Measurements from ENCODE around the gene ITPR3.

ITPR3 gene

GRCh38 chr6:33723371-33724085 is 102.4 kb downstream of the ITPR3 start:
- no peak for DNase-seq

GRCh38 chr6:33724102-33725023 is 103.2 kb downstream of the ITPR3 start:
- DNase-seq: no peak

GRCh38 chr6:33725222-33725621 is 104.1 kb downstream of the ITPR3 start:
- DNase-seq: no peak

GRCh38 chr6:33725891-33726673 is 105.0 kb downstream of the ITPR3 start:
- DNase-seq: no peak

GRCh38 chr6:33726696-33727095 is 105.6 kb downstream of the ITPR3 start:
- DNase-seq: no peak

- no peak for DNase-seq
Observed at GRCh38 chr6:33727126-33727525, 106.0 kb downstream of the ITPR3 start.

- DNase-seq: no peak
Observed at GRCh38 chr6:33727932-33728331, 106.8 kb downstream of the ITPR3 start.

GRCh38 chr6:33728438-33728837 is 107.3 kb downstream of the ITPR3 start:
- no peak for DNase-seq

- no peak for DNase-seq
Observed at GRCh38 chr6:33729059-33729458, 107.9 kb downstream of the ITPR3 start.

- no peak for DNase-seq
Observed at GRCh38 chr6:33730611-33731010, 109.5 kb downstream of the ITPR3 start.

- no peak for DNase-seq
Observed at GRCh38 chr6:33731035-33731434, 109.9 kb downstream of the ITPR3 start.

GRCh38 chr6:33731751-33732282 is 110.7 kb downstream of the ITPR3 start:
- DNase-seq: no peak

- DNase-seq: no peak
Observed at GRCh38 chr6:33732385-33732784, 111.3 kb downstream of the ITPR3 start.

GRCh38 chr6:33732817-33733708 is 111.9 kb downstream of the ITPR3 start:
- no peak for DNase-seq

- no peak for DNase-seq
Observed at GRCh38 chr6:33733709-33734007, 112.5 kb downstream of the ITPR3 start.

- no peak for DNase-seq
Observed at GRCh38 chr6:33735216-33735615, 114.1 kb downstream of the ITPR3 start.

- DNase-seq: no peak
Observed at GRCh38 chr6:33737267-33738026, 116.3 kb downstream of the ITPR3 start.

GRCh38 chr6:33738153-33738552 is 117.0 kb downstream of the ITPR3 start:
- DNase-seq: no peak

GRCh38 chr6:33738879-33739278 is 117.8 kb downstream of the ITPR3 start:
- DNase-seq: no peak

- no peak for DNase-seq
Observed at GRCh38 chr6:33739571-33739970, 118.4 kb downstream of the ITPR3 start.

GRCh38 chr6:33740204-33740608 is 119.1 kb downstream of the ITPR3 start:
- DNase-seq: no peak
